ENCODE results near the gene SMIM43.

The SMIM43 gene

DNA sequence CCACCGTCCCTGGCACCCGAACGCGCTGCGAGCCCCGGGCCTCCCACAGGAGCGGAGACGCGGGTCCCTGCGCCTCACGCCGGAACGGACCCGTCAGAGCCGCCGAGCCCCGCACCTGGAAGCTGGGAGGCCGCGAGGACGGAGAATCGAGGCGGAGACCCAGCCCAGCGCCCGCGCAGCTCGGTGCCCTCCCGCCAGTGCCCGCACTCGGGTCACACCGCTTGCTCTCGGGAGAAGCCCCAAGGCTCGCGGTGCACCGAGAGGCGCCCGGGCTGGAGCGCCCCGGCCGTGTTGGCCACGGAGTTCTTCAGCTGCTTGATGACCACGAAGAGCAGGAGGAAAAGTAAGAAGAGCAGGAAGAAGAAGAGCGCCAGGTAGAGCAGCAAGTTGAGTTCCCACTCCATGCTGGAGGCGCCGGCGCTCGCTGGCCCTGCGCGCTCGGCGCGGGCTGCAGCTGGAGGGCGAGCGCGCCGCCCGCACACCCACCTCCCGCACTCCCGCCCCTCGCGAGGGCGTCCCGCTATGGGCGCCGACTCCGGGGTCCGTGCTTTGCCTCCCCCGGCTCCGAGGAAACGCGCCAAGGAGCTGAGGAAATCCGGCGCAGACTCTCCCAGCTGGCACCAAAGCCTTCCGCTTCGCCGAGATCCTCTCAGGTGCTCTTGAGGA lies at the start of gene SMIM43:
Gene SMIM43, minus strand, starts transcription at position 463 of the 666 bp plus-strand sequence. Its CDS starts 59 bp downstream, at position 404.
- H3K9me3 Mint-ChIP-seq, result no peaks in the 10 kb centered on the region
- peak within 1 kb of the TSS; percentile 80 for H3K4me3 Mint-ChIP-seq
- H3K27ac Mint-ChIP-seq, result no peak within 1 kb of the TSS
- peaks cover 7% of the 10 kb centered on the region for H3K4me1 Mint-ChIP-seq (ENCODE audit: low read depth)
- H3K27me3 Mint-ChIP-seq (ENCODE audit: low read depth), result peaks cover 87% of the 10 kb centered on the region
- H3K36me3 Mint-ChIP-seq (ENCODE audit: low read depth), result no peaks in the 10 kb centered on the region

DNA sequence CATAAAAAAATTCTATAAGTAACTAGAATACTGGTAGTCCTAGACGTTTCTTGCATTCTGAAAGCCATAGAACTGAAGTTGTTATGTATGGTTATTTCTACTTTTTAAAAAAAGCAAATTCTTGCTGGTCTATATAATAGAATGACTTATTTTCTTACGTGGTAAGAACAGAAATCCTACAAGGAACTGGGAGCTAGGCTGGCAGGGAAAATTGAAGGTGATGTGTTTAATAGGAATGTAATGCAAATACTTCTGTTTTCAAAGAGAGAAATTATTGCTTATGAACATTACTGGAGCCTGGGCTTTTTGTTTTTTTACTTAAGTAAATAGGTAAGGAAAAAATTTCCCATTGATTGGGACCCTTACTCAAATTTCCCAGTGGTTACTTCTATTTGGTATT lies 49.8 kb upstream of the SMIM43 start:
- Mint-ChIP-seq H3K36me3 (ENCODE audit: low read depth) (peaks cover 59% of the 10 kb centered on the region), H3K4me3 (no peak overlapping the region), H3K27ac (no peak overlapping the region), H3K27me3 (ENCODE audit: low read depth) (no peaks in the 10 kb centered on the region), H3K9me3 (no peaks in the 10 kb centered on the region), H3K4me1 (ENCODE audit: low read depth) (peaks cover 35% of the 10 kb centered on the region)

DNA sequence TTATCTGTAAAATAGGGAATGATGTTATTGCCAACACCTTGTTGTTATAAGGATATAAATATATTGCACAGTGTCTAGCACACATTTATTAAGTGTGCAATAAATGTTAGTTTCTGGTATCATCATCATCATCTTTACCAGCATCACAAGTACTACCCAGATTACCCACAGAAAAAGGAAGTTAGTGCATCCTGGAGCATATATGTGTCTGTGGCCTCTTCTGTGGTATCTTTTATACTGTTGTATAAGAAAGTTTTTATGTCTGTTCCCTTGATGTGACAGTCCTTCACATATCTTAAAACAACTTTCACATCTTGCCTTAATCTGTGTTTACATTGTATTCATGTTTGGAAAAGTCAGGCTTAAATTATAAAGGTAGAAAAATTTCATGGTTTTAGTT lies 46.2 kb upstream of the SMIM43 start:
- H3K4me1 Mint-ChIP-seq (ENCODE audit: low read depth), result peaks cover 21% of the 10 kb centered on the region
- H3K4me3 Mint-ChIP-seq, result no peak overlapping the region
- H3K27me3 Mint-ChIP-seq (ENCODE audit: low read depth), result no peaks in the 10 kb centered on the region
- H3K9me3 Mint-ChIP-seq, result no peaks in the 10 kb centered on the region
- peak overlapping the region; percentile 57 for H3K27ac Mint-ChIP-seq
- H3K36me3 Mint-ChIP-seq (ENCODE audit: low read depth), result peaks cover 47% of the 10 kb centered on the region

- no peaks in the 10 kb centered on the region for H3K27me3 Mint-ChIP-seq (ENCODE audit: low read depth)
- peaks cover 29% of the 10 kb centered on the region for H3K4me1 Mint-ChIP-seq (ENCODE audit: low read depth)
- H3K9me3 Mint-ChIP-seq, result no peaks in the 10 kb centered on the region
- peaks cover 40% of the 10 kb centered on the region for H3K36me3 Mint-ChIP-seq (ENCODE audit: low read depth)
- no peak overlapping the region for H3K27ac Mint-ChIP-seq
- no peak overlapping the region for H3K4me3 Mint-ChIP-seq
Observed at GRCh38 chr4:121806411-121806810, 41.4 kb upstream of the SMIM43 start.

DNA sequence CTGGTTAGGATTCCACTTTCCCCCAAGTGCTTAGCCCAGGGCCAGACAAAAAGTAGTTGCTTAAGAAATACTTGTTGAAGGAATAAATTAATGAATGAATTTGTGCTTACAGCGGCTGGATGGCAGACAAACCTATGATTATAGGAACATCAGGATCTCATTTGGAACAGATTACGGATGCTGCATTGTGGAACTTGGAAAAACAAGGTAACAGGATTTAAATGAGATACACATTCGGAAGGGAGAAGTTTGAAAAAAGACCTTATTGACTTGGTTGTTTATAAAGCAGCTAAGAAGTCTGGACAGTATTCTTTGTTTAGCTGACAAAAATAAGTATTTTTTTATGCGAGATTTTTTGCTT lies 36.7 kb upstream of the SMIM43 start:
- Mint-ChIP-seq H3K27ac (peak overlapping the region; percentile 99), H3K27me3 (ENCODE audit: low read depth) (no peaks in the 10 kb centered on the region), H3K36me3 (ENCODE audit: low read depth) (peaks cover 21% of the 10 kb centered on the region), H3K4me1 (ENCODE audit: low read depth) (peaks cover 38% of the 10 kb centered on the region), H3K9me3 (no peaks in the 10 kb centered on the region), H3K4me3 (peak overlapping the region; percentile 93)

DNA sequence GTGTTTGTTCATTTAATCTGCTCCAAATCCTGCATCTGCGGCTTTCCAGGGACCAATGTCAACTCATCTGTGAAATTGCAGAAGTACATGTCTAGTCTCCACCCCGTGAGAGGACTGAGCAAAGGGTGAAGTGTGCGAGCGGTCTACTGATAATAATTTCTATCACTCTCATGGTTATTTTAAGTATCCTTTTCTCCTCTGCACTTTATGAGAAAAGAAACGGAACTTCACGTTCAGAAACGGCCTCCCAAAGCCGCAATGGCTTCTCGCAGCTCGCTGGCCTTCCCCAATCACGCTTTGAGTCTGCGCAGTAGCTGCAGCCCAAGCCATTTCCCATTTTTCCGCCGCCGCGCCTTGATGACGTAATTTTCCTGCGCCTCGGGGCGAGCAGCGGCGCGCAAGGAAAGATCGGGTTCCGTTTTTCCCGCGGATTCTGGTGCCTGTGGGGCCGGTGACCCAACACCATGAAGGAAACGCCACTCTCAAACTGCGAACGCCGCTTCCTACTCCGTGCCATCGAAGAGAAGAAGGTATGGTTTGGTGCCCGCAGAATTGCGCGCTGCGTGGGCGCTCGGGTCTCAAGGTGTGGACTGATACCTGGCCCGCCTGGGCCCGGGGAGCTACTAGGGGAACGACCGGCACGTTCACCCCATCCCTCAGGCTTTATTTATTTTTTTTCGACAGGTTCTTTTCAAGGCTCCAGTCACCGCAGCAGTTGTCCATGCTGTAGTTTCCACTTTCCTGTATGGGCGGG lies 36.2 kb upstream of the SMIM43 start, which contains the start of gene EXOSC9:
Gene EXOSC9, plus strand, starts transcription at position 363 of the 754 bp plus-strand sequence. Its CDS starts 102 bp downstream, at position 465.
- peak within 1 kb of the TSS; percentile 99 for H3K27ac Mint-ChIP-seq

GRCh38 chr4:121800638-121800960 lies 35.6 kb upstream of the SMIM43 start:
- Mint-ChIP-seq H3K27ac (peak overlapping the region; percentile 99), H3K4me1 (ENCODE audit: low read depth) (peaks cover 44% of the 10 kb centered on the region), H3K9me3 (no peaks in the 10 kb centered on the region), H3K36me3 (ENCODE audit: low read depth) (peaks cover 16% of the 10 kb centered on the region), H3K4me3 (peak overlapping the region; percentile 93), H3K27me3 (ENCODE audit: low read depth) (no peaks in the 10 kb centered on the region)

More for the DNA sequence above, 36.2 kb upstream of the SMIM43 start, which contains the start of gene EXOSC9:
- Mint-ChIP-seq H3K9me3 (no peaks in the 10 kb centered on the region), H3K4me3 (peak within 1 kb of the TSS; percentile 93), H3K36me3 (ENCODE audit: low read depth) (peaks cover 16% of the 10 kb centered on the region), H3K4me1 (ENCODE audit: low read depth) (peaks cover 41% of the 10 kb centered on the region), H3K27me3 (ENCODE audit: low read depth) (no peaks in the 10 kb centered on the region)

- H3K9me3 Mint-ChIP-seq, result no peaks in the 10 kb centered on the region
- H3K4me1 Mint-ChIP-seq (ENCODE audit: low read depth), result peaks cover 44% of the 10 kb centered on the region
- peak overlapping the region; percentile 93 for H3K4me3 Mint-ChIP-seq
- no peaks in the 10 kb centered on the region for H3K27me3 Mint-ChIP-seq (ENCODE audit: low read depth)
- peaks cover 12% of the 10 kb centered on the region for H3K36me3 Mint-ChIP-seq (ENCODE audit: low read depth)
- H3K27ac Mint-ChIP-seq, result peak overlapping the region; percentile 99
Observed at GRCh38 chr4:121799867-121800501, 35.0 kb upstream of the SMIM43 start.

- Mint-ChIP-seq H3K4me3 (peak overlapping the region; percentile 3), H3K36me3 (ENCODE audit: low read depth) (peaks cover 12% of the 10 kb centered on the region), H3K27me3 (ENCODE audit: low read depth) (no peaks in the 10 kb centered on the region), H3K9me3 (no peaks in the 10 kb centered on the region), H3K4me1 (ENCODE audit: low read depth) (peaks cover 45% of the 10 kb centered on the region), H3K27ac (peak overlapping the region; percentile 99)
Observed at GRCh38 chr4:121799208-121799823, 34.4 kb upstream of the SMIM43 start.

GRCh38 chr4:121796283-121796682 lies 31.3 kb upstream of the SMIM43 start:
- peak overlapping the region; percentile 28 for H3K4me3 Mint-ChIP-seq
- H3K27me3 Mint-ChIP-seq (ENCODE audit: low read depth), result no peaks in the 10 kb centered on the region
- H3K9me3 Mint-ChIP-seq, result no peaks in the 10 kb centered on the region
- H3K36me3 Mint-ChIP-seq (ENCODE audit: low read depth), result peaks cover 2% of the 10 kb centered on the region
- H3K27ac Mint-ChIP-seq, result peak overlapping the region; percentile 77
- H3K4me1 Mint-ChIP-seq (ENCODE audit: low read depth), result peaks cover 33% of the 10 kb centered on the region

DNA sequence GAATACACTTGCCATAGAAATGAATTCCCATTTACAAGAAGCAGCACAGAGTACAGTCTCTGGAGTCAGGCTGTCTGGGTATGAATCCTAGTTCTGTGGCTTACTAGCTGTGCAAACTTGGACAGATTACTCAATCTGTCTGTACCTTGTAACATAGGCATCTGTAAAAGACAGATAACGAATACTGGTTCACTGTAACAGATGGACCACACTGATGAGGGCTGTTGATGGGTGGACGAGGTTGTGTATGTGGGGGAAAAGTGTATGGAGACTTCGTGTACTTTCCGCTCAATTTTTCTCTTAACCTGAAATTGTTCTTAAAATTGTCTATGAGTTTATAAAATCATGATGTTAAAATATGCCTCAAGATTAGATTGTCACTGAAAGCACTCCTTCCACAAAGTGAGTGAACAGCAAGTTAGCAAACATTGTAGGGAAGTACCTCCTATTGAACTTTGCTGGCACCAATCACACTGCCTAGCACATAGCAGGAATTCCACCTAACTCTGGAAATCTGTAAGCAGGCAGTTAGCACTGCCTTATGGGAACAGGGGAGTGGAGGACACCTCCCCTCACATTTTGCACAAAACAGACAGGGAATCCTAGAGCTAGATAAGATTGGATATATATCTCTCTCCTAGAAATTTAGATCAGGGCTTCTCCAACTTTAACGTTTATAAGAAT lies 29.7 kb upstream of the SMIM43 start:
- no peaks in the 10 kb centered on the region for H3K9me3 Mint-ChIP-seq
- H3K27me3 Mint-ChIP-seq (ENCODE audit: low read depth), result peaks cover 3% of the 10 kb centered on the region
- H3K27ac Mint-ChIP-seq, result peak overlapping the region; percentile 84
- H3K36me3 Mint-ChIP-seq (ENCODE audit: low read depth), result peaks cover 1% of the 10 kb centered on the region
- H3K4me1 Mint-ChIP-seq (ENCODE audit: low read depth), result peaks cover 23% of the 10 kb centered on the region
- H3K4me3 Mint-ChIP-seq, result no peak overlapping the region

- Mint-ChIP-seq H3K9me3 (no peaks in the 10 kb centered on the region), H3K4me3 (no peak overlapping the region), H3K4me1 (ENCODE audit: low read depth) (peaks cover 30% of the 10 kb centered on the region), H3K27ac (no peak overlapping the region), H3K27me3 (ENCODE audit: low read depth) (peaks cover 10% of the 10 kb centered on the region), H3K36me3 (ENCODE audit: low read depth) (peaks cover 5% of the 10 kb centered on the region)
Observed at GRCh38 chr4:121792966-121793365, 28.0 kb upstream of the SMIM43 start.

DNA sequence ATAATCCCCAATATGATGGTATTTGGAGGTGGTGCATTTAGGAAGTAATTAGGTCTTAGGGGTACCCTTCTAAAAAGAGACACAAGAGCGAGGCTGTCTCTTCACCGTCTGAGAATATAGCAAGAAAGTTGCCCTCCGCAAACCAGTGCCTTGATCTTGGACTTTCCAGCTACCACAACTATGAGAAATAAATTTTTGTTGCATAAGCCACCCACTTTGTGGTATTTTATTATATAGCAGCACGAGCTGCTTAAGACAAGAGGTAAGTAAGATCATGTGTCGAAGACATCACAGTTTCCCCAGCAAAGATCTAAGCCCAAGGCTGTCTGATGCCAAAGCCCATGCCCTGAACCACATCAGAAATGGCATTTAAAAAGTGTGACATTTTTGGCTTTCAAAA lies 26.5 kb upstream of the SMIM43 start:
- Mint-ChIP-seq H3K9me3 (no peaks in the 10 kb centered on the region), H3K27ac (no peak overlapping the region), H3K36me3 (ENCODE audit: low read depth) (peaks cover 5% of the 10 kb centered on the region), H3K27me3 (ENCODE audit: low read depth) (peaks cover 10% of the 10 kb centered on the region), H3K4me1 (ENCODE audit: low read depth) (peaks cover 30% of the 10 kb centered on the region), H3K4me3 (no peak overlapping the region)

GRCh38 chr4:121790976-121791375 lies 26.0 kb upstream of the SMIM43 start:
- Mint-ChIP-seq H3K36me3 (ENCODE audit: low read depth) (peaks cover 5% of the 10 kb centered on the region), H3K4me3 (no peak overlapping the region), H3K9me3 (no peaks in the 10 kb centered on the region), H3K4me1 (ENCODE audit: low read depth) (peaks cover 26% of the 10 kb centered on the region), H3K27ac (no peak overlapping the region), H3K27me3 (ENCODE audit: low read depth) (peaks cover 12% of the 10 kb centered on the region)

Data from T-helper 1 cell treated with Interleukin-12 subunit alpha and Interleukin-12 subunit beta and Interleukin-4 antibody, amounts not matched to agents 30 μg/mL and 1 μg/mL, for 36 hours (primary cell).